ENCODE measurements around the gene FBXL15. TPM values are rescaled to one million over a fixed set of nuclear protein-coding genes. Genes with fewer than 3 reads are reported as not detected.
A peak's percentile ranks its signal among the peaks of the same experiment; 100 is the strongest.

The FBXL15 gene
- polyA plus RNA-seq, 1 donor (not counting 4 experiments of a cell fraction or from before 2014, with no cell fraction given) = 3.1 TPM

DNA sequence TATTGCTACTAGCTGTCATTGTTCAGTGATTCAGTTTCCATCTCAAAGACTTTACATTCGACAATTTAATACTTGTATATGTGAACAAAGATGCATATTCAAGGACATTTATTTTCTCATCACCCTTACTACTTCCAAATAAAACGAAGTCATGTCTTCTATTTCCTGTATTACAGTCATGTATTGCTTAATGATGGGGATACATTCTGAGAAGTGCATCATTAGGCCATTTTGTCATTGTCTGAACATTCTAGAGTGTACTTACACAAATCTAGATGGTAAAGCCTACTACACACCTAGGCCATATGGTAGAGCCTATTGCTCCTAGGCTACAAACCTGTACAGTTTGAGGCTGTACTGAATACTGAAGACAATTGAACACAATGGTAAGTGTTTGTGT is 24.2 kb downstream of the FBXL15 start:
- Histone ChIP-seq H3K4me3 (ENCODE audit: control insufficient read depth in 2 of 3, extremely low read depth in 1 of 3, insufficient read depth in 2 of 3, low read depth in 1 of 3, low read length in 3 of 3) (no peak overlapping the region), H3K4me2 (ENCODE audit: control insufficient read depth, extremely low read depth, insufficient read depth, low read depth, low read length) (no peak overlapping the region), H3K27ac (ENCODE audit: control insufficient read depth, insufficient read depth, low read length) (no peak overlapping the region), H3K79me2 (ENCODE audit: control insufficient read depth, insufficient read depth, low read length) (no peaks in the 10 kb centered on the region), H4K20me1 (ENCODE audit: control insufficient read depth, extremely low read depth, insufficient read depth, low read length) (no peaks in the 10 kb centered on the region), H3K9me1 (ENCODE audit: control insufficient read depth, extremely low read depth, insufficient read depth, low read length) (no peaks in the 10 kb centered on the region), H3K36me3 (ENCODE audit: control insufficient read depth in 2 of 2, extremely low read depth in 1 of 2, insufficient read depth in 2 of 2, low read length in 2 of 2) (no peaks in the 10 kb centered on the region), H3K27me3 (ENCODE audit: control insufficient read depth, extremely low read depth, insufficient read depth, low read length) (no peaks in the 10 kb centered on the region), H3K9me3 (ENCODE audit: control insufficient read depth, low read depth, low read length) (no peaks in the 10 kb centered on the region), H3K4me1 (ENCODE audit: control insufficient read depth, extremely low read depth, insufficient read depth, low read length) (peaks cover 5% of the 10 kb centered on the region), H2AFZ (ENCODE audit: control insufficient read depth, low read length) (no peak overlapping the region), H3K9ac (ENCODE audit: control insufficient read depth, extremely low read depth, insufficient read depth, low read length) (no peak overlapping the region)
- dilution Hi-C loops (cut with MboI; ENCODE audit: extremely low pct_ligation_motif_present, low sequenced_read_pairs) = no loop called here
- TF ChIP-seq, protein P1, sequence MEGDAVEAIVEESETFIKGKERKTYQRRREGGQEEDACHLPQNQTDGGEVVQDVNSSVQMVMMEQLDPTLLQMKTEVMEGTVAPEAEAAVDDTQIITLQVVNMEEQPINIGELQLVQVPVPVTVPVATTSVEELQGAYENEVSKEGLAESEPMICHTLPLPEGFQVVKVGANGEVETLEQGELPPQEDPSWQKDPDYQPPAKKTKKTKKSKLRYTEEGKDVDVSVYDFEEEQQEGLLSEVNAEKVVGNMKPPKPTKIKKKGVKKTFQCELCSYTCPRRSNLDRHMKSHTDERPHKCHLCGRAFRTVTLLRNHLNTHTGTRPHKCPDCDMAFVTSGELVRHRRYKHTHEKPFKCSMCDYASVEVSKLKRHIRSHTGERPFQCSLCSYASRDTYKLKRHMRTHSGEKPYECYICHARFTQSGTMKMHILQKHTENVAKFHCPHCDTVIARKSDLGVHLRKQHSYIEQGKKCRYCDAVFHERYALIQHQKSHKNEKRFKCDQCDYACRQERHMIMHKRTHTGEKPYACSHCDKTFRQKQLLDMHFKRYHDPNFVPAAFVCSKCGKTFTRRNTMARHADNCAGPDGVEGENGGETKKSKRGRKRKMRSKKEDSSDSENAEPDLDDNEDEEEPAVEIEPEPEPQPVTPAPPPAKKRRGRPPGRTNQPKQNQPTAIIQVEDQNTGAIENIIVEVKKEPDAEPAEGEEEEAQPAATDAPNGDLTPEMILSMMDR (optimal IDR thresholded peaks at IDR 0.05 in 1 of 3, IDR thresholded peaks at IDR 0.05 in 1 of 3, conservative IDR thresholded peaks at IDR 0.05 in 1 of 3; ENCODE audit: extremely low read depth in 1 of 3, insufficient read depth in 2 of 3, low read length in 3 of 3) = no peak
- no peak for TF ChIP-seq EZH2 (IDR thresholded peaks at IDR 0.05; ENCODE audit: low read length)
- FAIRE-seq (no peak), DNase-seq (ENCODE audit: low read depth, low spot score) (no peak)

DNA sequence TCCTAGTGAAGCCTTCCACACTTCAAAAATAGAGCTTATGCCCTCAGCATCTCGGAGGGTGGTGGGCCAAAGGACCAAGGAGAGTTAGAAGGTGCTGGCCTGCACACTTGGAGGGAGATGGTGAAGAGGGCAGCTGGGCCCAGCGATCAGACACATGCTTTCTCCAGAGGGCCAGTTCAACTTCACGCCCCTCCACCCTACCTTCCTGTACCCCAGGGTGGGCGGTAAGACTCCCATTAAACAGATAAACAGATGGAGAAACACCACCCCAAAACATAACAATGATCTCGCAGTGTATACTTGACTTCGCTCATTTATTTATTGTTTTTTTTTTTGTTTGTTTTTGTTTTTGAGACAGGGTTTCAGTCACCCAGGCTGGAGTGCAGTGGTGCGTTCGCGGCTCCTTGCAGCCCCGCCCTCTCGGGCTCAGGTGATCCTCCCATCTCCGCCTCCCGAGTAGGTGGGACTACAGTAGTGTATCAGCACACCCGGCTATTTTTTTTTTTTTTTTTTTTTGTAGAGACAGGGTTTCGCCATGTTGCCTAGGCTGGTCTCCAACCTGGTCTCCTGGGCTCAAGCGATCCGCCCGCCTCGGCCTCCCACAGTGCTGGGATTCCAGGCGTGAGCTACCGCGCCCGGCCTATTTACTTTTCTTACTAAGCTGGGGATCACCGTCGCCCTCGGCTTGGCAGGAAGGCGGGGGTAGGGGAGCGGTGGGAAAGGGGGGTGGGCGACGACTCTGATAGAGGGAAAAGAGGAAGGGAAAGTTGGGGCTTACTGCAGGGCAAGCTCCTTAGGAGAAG is 28.9 kb downstream of the FBXL15 start:
- H3K9me3 ChIP-seq (ENCODE audit: control insufficient read depth, low read depth, low read length) = no peaks in the 10 kb centered on the region
- peak overlapping the region; percentile 73 to 100 (median 75) for H3K4me3 ChIP-seq (ENCODE audit: control insufficient read depth in 2 of 3, extremely low read depth in 1 of 3, insufficient read depth in 2 of 3, low read depth in 1 of 3, low read length in 3 of 3)
- no peaks in the 10 kb centered on the region for H3K9me1 ChIP-seq (ENCODE audit: control insufficient read depth, extremely low read depth, insufficient read depth, low read length)
- FAIRE-seq (peak; percentile 29), DNase-seq (ENCODE audit: low read depth, low spot score) (no peak)
- H3K4me1 ChIP-seq (ENCODE audit: control insufficient read depth, extremely low read depth, insufficient read depth, low read length) = peaks cover 23% of the 10 kb centered on the region
- no peaks in the 10 kb centered on the region for H4K20me1 ChIP-seq (ENCODE audit: control insufficient read depth, extremely low read depth, insufficient read depth, low read length)
- H3K36me3 ChIP-seq (ENCODE audit: control insufficient read depth in 2 of 2, extremely low read depth in 1 of 2, insufficient read depth in 2 of 2, low read length in 2 of 2) = no peaks in the 10 kb centered on the region
- H3K9ac ChIP-seq (ENCODE audit: control insufficient read depth, extremely low read depth, insufficient read depth, low read length) = peak overlapping the region; percentile 87
- H3K27me3 ChIP-seq (ENCODE audit: control insufficient read depth, extremely low read depth, insufficient read depth, low read length) = no peaks in the 10 kb centered on the region
- H3K4me2 ChIP-seq (ENCODE audit: control insufficient read depth, extremely low read depth, insufficient read depth, low read depth, low read length) = peak overlapping the region; percentile 97
- H3K27ac ChIP-seq (ENCODE audit: control insufficient read depth, insufficient read depth, low read length) = peak overlapping the region; percentile 85
- TF ChIP-seq EZH2 (IDR thresholded peaks at IDR 0.05; ENCODE audit: low read length) = no peak
- TF ChIP-seq, protein P1 (optimal IDR thresholded peaks at IDR 0.05 in 1 of 3, IDR thresholded peaks at IDR 0.05 in 1 of 3, conservative IDR thresholded peaks at IDR 0.05 in 1 of 3; ENCODE audit: extremely low read depth in 1 of 3, insufficient read depth in 2 of 3, low read length in 3 of 3) = no peak
- peak overlapping the region; percentile 92 for H2AFZ ChIP-seq (ENCODE audit: control insufficient read depth, low read length)
- dilution Hi-C loops (cut with MboI; ENCODE audit: extremely low pct_ligation_motif_present, low sequenced_read_pairs) = no loop called here
- H3K79me2 ChIP-seq (ENCODE audit: control insufficient read depth, insufficient read depth, low read length) = peaks cover 1% of the 10 kb centered on the region

Measured in keratinocyte (primary cell).